OCI-LY3 (cell line): Measurements from ENCODE around the gene PCK2.

Experiments used
- H2AFZ ChIP-seq: fragments of 200-600, 300-600 bp; shearing (Covaris generic); 2 replicates; pipeline ENCODE4 v1.6.0; 2014; ENCODE audit warnings: antibody characterized with exemption, low read depth, low read length
- H3K27ac ChIP-seq: fragments of 200-600, 300-600 bp; sonication (generic); 2 replicates; pipeline ENCODE4 v1.5.1; 2014; ENCODE audit warnings: mild to moderate bottlenecking, low read length, moderate library complexity, mixed read lengths
- H3K27me3 ChIP-seq: fragments of 200-600, 300-600 bp; sonication (generic); 2 replicates; pipeline ENCODE4 v1.6.1; 2014; ENCODE audit warnings: low read depth, low read length, mixed read lengths
- H3K36me3 ChIP-seq: fragments of 200-600, 300-600 bp; sonication (generic); replicated peaks from 2 replicates; pipeline ENCODE3; 2014; ENCODE audit warnings: low read depth, low read length, mixed read lengths
- H3K4me1 ChIP-seq: fragments of 300-600, 200-600 bp; sonication (generic); 2 replicates; pipeline ENCODE4 v1.6.1; 2014; ENCODE audit warnings: low read length, mixed read lengths
- H3K4me2 ChIP-seq: fragments of 200-600, 300-600 bp; sonication (generic); 2 replicates; pipeline ENCODE4 v1.6.1; 2014; ENCODE audit warnings: low read length, mixed read lengths
- H3K4me3 ChIP-seq: fragments of 300-600, 200-600 bp; sonication (generic); 2 replicates; pipeline ENCODE4 v1.5.1; 2014; ENCODE audit warnings: antibody characterized with exemption, mild to moderate bottlenecking, low read length, moderate library complexity
- H3K79me2 ChIP-seq: fragments of 300-600, 200-600 bp; shearing (Covaris generic); 2 replicates; pipeline ENCODE4 v1.6.1; 2014; ENCODE audit warnings: mild to moderate bottlenecking, low read length, mixed read lengths
- H3K9ac ChIP-seq: fragments of 300-600, 200-600 bp; shearing (Covaris generic); 2 replicates; pipeline ENCODE4 v1.6.0; 2014; ENCODE audit warnings: mild to moderate bottlenecking, low read length, moderate library complexity
- H3K9me3 ChIP-seq: fragments of 200-600, 300-600 bp; shearing (Covaris generic); 2 replicates; pipeline ENCODE4 v1.6.1; 2014; ENCODE audit warnings: low read length, mixed read lengths; ENCODE audit not compliant: insufficient read depth
- H4K20me1 ChIP-seq: fragments of 200-600, 300-600 bp; sonication (generic); 2 replicates; pipeline ENCODE4 v1.6.1; 2016; ENCODE audit warnings: low read length, mixed read lengths; ENCODE audit not compliant: insufficient read depth
- CTCF ChIP-seq: fragments of 200-600, 300-600 bp; sonication (generic); IDR thresholded peaks from 2 replicates; pipeline ENCODE4 v1.5.1; 2014; ENCODE audit warnings: antibody characterized with exemption, low read length, low read depth
- EZH2phosphoT487 ChIP-seq: fragments of 200-600 bp; shearing (Covaris generic); IDR thresholded peaks from 2 replicates; pipeline ENCODE4 v1.6.1; 2018; ENCODE audit warnings: antibody characterized with exemption, mixed run types, low read depth

The PCK2 gene

GRCh38 chr14:24108336-24108874, 14.3 kb downstream of the PCK2 start:
- Histone ChIP-seq H3K36me3 (peaks cover 12% of the 10 kb centered on the region), H3K9ac (peak overlapping the region; percentile 16; the same call in 1 of the 2 replicates), H4K20me1 (no peaks in the 10 kb centered on the region), H3K4me1 (peaks cover 7% of the 10 kb centered on the region), H3K4me3 (no peak overlapping the region), H3K79me2 (no peaks in the 10 kb centered on the region), H3K27ac (no peak overlapping the region; the same call in 1 of the 2 replicates), H3K4me2 (peak overlapping the region; percentile 60), H2AFZ (peak overlapping the region; percentile 91), H3K27me3 (no peaks in the 10 kb centered on the region), H3K9me3 (no peaks in the 10 kb centered on the region)
- no peak for TF ChIP-seq EZH2phosphoT487
- TF ChIP-seq CTCF: no peak

GRCh38 chr14:24110060-24110459, 15.9 kb downstream of the PCK2 start:
- H3K27me3 ChIP-seq: no peaks in the 10 kb centered on the region
- H3K4me1 ChIP-seq: peaks cover 7% of the 10 kb centered on the region
- H3K36me3 ChIP-seq: no peaks in the 10 kb centered on the region
- H3K27ac ChIP-seq: no peak overlapping the region
- H3K9me3 ChIP-seq: no peaks in the 10 kb centered on the region
- no peak overlapping the region for H3K4me3 ChIP-seq
- TF ChIP-seq EZH2phosphoT487 (no peak), CTCF (no peak)
- H3K79me2 ChIP-seq: no peaks in the 10 kb centered on the region
- H2AFZ ChIP-seq: no peak overlapping the region
- H3K4me2 ChIP-seq: no peak overlapping the region
- H4K20me1 ChIP-seq: no peaks in the 10 kb centered on the region
- no peak overlapping the region for H3K9ac ChIP-seq

- Histone ChIP-seq H3K4me2 (no peak overlapping the region), H2AFZ (no peak overlapping the region), H3K4me3 (no peak overlapping the region), H3K27me3 (no peaks in the 10 kb centered on the region), H4K20me1 (no peaks in the 10 kb centered on the region), H3K9ac (no peak overlapping the region), H3K27ac (no peak overlapping the region), H3K9me3 (no peaks in the 10 kb centered on the region), H3K4me1 (peaks cover 9% of the 10 kb centered on the region), H3K36me3 (no peaks in the 10 kb centered on the region), H3K79me2 (peaks cover 2% of the 10 kb centered on the region; the same call in 1 of the 2 replicates)
- TF ChIP-seq CTCF (no peak), EZH2phosphoT487 (no peak)
These were observed 16.4 kb downstream of the PCK2 start for GRCh38 chr14:24110523-24110922.

GRCh38 chr14:24113379-24113800, 19.3 kb downstream of the PCK2 start:
- Histone ChIP-seq H3K4me1 (peaks cover 15% of the 10 kb centered on the region), H3K4me3 (peak overlapping the region; percentile 91), H3K9ac (peak overlapping the region; percentile 96), H3K4me2 (peak overlapping the region; percentile 89), H4K20me1 (no peaks in the 10 kb centered on the region), H2AFZ (peak overlapping the region; percentile 76; the same call in 1 of the 2 replicates), H3K79me2 (peaks cover 12% of the 10 kb centered on the region; the same call in 1 of the 2 replicates), H3K9me3 (no peaks in the 10 kb centered on the region), H3K27me3 (no peaks in the 10 kb centered on the region), H3K27ac (peak overlapping the region; percentile 95), H3K36me3 (peaks cover 12% of the 10 kb centered on the region)
- TF ChIP-seq EZH2phosphoT487: no peak
- no peak for TF ChIP-seq CTCF
